ENCODE data around the gene URAD.
A peak's percentile ranks its signal among the peaks of the same experiment; 100 is the strongest.

Gene URAD

GRCh38 chr13:28001837-28002473 lies 13.5 kb upstream of the URAD start:
- H3K4me3 ChIP-seq (ENCODE audit: low read length) = no peak overlapping the region
- DNase-seq (ENCODE audit: low read depth, low spot score) = no peak

- H3K4me3 ChIP-seq (ENCODE audit: low read length) = no peak overlapping the region
- no peak for DNase-seq (ENCODE audit: low read depth, low spot score)
Observed at GRCh38 chr13:28001049-28001448, 12.6 kb upstream of the URAD start.

GRCh38 chr13:28000567-28000966 lies 12.1 kb upstream of the URAD start:
- DNase-seq (ENCODE audit: low read depth, low spot score) = no peak
- no peak overlapping the region for H3K4me3 ChIP-seq (ENCODE audit: low read length)

GRCh38 chr13:27997904-27998522 lies 9.5 kb upstream of the URAD start:
- no peak overlapping the region for H3K4me3 ChIP-seq (ENCODE audit: low read length)
- peak; percentile 39 for DNase-seq (ENCODE audit: low read depth, low spot score)

GRCh38 chr13:27991881-27992280 lies 3.4 kb upstream of the URAD start:
- DNase-seq (ENCODE audit: low read depth, low spot score) = no peak
- H3K4me3 ChIP-seq (ENCODE audit: low read length) = no peak overlapping the region

- H3K4me3 ChIP-seq (ENCODE audit: low read length) = no peak overlapping the region
- no peak for DNase-seq (ENCODE audit: low read depth, low spot score)
Observed at GRCh38 chr13:27985600-27985999, 2.9 kb downstream of the URAD start.

- no peak for DNase-seq (ENCODE audit: low read depth, low spot score)
- H3K4me3 ChIP-seq (ENCODE audit: low read length) = no peak overlapping the region
Observed at GRCh38 chr13:27982361-27982760, 6.1 kb downstream of the URAD start.

- H3K4me3 ChIP-seq (ENCODE audit: low read length) = no peak overlapping the region
Observed at GRCh38 chr13:27981006-27981708, 7.3 kb downstream of the URAD start.

GRCh38 chr13:27980280-27980998 lies 8.1 kb downstream of the URAD start:
- no peak overlapping the region for H3K4me3 ChIP-seq (ENCODE audit: low read length)
- no peak for DNase-seq (ENCODE audit: low read depth, low spot score)

More at GRCh38 chr13:27981006-27981708, 7.3 kb downstream of the URAD start:
- no peak for DNase-seq (ENCODE audit: low read depth, low spot score)

- H3K4me3 ChIP-seq (ENCODE audit: low read length) = no peak overlapping the region
- no peak for DNase-seq (ENCODE audit: low read depth, low spot score)
Observed at GRCh38 chr13:27979765-27980279, 8.7 kb downstream of the URAD start.

- DNase-seq (ENCODE audit: low read depth, low spot score) = no peak
Observed at GRCh38 chr13:27979001-27979643, 9.4 kb downstream of the URAD start.

GRCh38 chr13:27978301-27978968 lies 10.1 kb downstream of the URAD start:
- no peak overlapping the region for H3K4me3 ChIP-seq (ENCODE audit: low read length)
- DNase-seq (ENCODE audit: low read depth, low spot score) = no peak

More at GRCh38 chr13:27979001-27979643, 9.4 kb downstream of the URAD start:
- no peak overlapping the region for H3K4me3 ChIP-seq (ENCODE audit: low read length)

- H3K4me3 ChIP-seq (ENCODE audit: low read length) = no peak overlapping the region
- DNase-seq (ENCODE audit: low read depth, low spot score) = no peak
Observed at GRCh38 chr13:27977476-27978300, 10.8 kb downstream of the URAD start.

- DNase-seq (ENCODE audit: low read depth, low spot score) = no peak
- no peak overlapping the region for H3K4me3 ChIP-seq (ENCODE audit: low read length)
Observed at GRCh38 chr13:27976362-27977091, 12.0 kb downstream of the URAD start.

- DNase-seq (ENCODE audit: low read depth, low spot score) = no peak
- no peak overlapping the region for H3K4me3 ChIP-seq (ENCODE audit: low read length)
Observed at GRCh38 chr13:27975564-27976361, 12.7 kb downstream of the URAD start.

- DNase-seq (ENCODE audit: low read depth, low spot score) = no peak
- no peak overlapping the region for H3K4me3 ChIP-seq (ENCODE audit: low read length)
Observed at GRCh38 chr13:27973961-27974662, 14.4 kb downstream of the URAD start.

Data from Jurkat, Clone E6-1 (cell line).